Loucy (cell line): ENCODE results near the gene LONRF3.

Source experiments
- EZH2phosphoT487 ChIP-seq: fragments of 200-600 bp; IDR thresholded peaks from 2 replicates; pipeline ENCODE4 v1.6.1; 2018; ENCODE audit warnings: antibody characterized with exemption, mild to moderate bottlenecking, moderate library complexity, borderline replicate concordance
- TF ChIP-seq, protein P1 (sequence below): fragments of 200-600 bp; sonication (generic); conservative IDR thresholded peaks from 2 replicates; pipeline ENCODE4 v1.5.1; 2014; ENCODE audit warnings: mild to moderate bottlenecking, antibody characterized with exemption, low read length

DNA sequence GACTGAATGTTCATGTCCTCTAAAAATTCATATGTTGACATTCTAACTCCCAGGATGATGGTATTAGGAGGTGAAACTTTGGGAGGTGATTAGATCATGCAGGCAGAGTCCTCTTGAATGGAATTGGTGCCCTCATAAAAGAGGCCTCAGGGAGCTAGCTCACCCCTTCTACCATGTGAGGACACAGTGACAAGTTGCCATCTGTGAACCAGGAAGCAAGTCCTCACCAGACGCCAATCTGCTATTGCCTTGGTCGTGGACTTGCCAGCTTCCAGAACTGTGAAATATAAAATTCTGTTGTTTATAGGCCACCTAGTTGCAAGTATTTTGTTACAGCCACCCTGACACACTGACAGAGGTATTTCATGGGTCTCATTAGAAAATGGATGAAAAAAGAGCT, 28.5 kb upstream of the LONRF3 start:
- TF ChIP-seq, protein P1, sequence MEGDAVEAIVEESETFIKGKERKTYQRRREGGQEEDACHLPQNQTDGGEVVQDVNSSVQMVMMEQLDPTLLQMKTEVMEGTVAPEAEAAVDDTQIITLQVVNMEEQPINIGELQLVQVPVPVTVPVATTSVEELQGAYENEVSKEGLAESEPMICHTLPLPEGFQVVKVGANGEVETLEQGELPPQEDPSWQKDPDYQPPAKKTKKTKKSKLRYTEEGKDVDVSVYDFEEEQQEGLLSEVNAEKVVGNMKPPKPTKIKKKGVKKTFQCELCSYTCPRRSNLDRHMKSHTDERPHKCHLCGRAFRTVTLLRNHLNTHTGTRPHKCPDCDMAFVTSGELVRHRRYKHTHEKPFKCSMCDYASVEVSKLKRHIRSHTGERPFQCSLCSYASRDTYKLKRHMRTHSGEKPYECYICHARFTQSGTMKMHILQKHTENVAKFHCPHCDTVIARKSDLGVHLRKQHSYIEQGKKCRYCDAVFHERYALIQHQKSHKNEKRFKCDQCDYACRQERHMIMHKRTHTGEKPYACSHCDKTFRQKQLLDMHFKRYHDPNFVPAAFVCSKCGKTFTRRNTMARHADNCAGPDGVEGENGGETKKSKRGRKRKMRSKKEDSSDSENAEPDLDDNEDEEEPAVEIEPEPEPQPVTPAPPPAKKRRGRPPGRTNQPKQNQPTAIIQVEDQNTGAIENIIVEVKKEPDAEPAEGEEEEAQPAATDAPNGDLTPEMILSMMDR, result no peak
- no peak for TF ChIP-seq EZH2phosphoT487
